Bone marrow (tissue), 2 donors: Measurements from ENCODE around the gene ZNF90.
A peak's percentile ranks its signal among the peaks of the same experiment; 100 is the strongest.
"Not testable (repeated sequence)": the region's sequence is repeated elsewhere in the genome, so short reads cannot be mapped to it uniquely, and the experiment has no call there.

Experiments used
- DNase-seq, 2 donors: peaks; one replicate each; lab custom pipeline; 2025; lab: John Stamatoyannopoulos, UW

Gene ZNF90

GRCh38 chr19:20077791-20078463 lies at the start of gene ZNF90:
Gene ZNF90 (plus strand): TSS chr19:20078000. CDS start chr19:20078133, 133 bp downstream.
- DNase-seq: peak in 1 of 2 donors; percentile 26

GRCh38 chr19:20028611-20029010 lies 49.2 kb upstream of the ZNF90 start:
- DNase-seq: no peak

- no peak for DNase-seq
These were observed 41.9 kb upstream of the ZNF90 start for GRCh38 chr19:20035935-20036334.

GRCh38 chr19:20038358-20039202 lies 39.2 kb upstream of the ZNF90 start:
- DNase-seq: no peak

GRCh38 chr19:20039203-20039723 lies 38.5 kb upstream of the ZNF90 start, which contains the start of gene ZNF682:
Gene ZNF682 (minus strand): TSS chr19:20039505. CDS start chr19:20039345, 160 bp downstream.
- DNase-seq: peak; percentile 57 to 71

GRCh38 chr19:20044663-20045062 lies 33.1 kb upstream of the ZNF90 start:
- no peak for DNase-seq

GRCh38 chr19:20045742-20046141 lies 32.1 kb upstream of the ZNF90 start:
- DNase-seq: not testable (repeated sequence)

GRCh38 chr19:20051841-20052768 lies 25.7 kb upstream of the ZNF90 start:
- DNase-seq: peak in 1 of 2 donors; percentile 26

GRCh38 chr19:20058738-20059137 lies 19.1 kb upstream of the ZNF90 start:
- DNase-seq: not testable (repeated sequence)

- no peak for DNase-seq
These were observed 17.5 kb upstream of the ZNF90 start for GRCh38 chr19:20060282-20060681.

- no peak for DNase-seq
These were observed 10.9 kb upstream of the ZNF90 start for GRCh38 chr19:20066861-20067260.

GRCh38 chr19:20067943-20068342 lies 9.9 kb upstream of the ZNF90 start:
- DNase-seq: no peak

GRCh38 chr19:20068559-20068958 lies 9.2 kb upstream of the ZNF90 start:
- DNase-seq: not testable (repeated sequence)

- DNase-seq: no peak
These were observed 7.1 kb upstream of the ZNF90 start for GRCh38 chr19:20070691-20071090.

- no peak for DNase-seq
These were observed 4.9 kb upstream of the ZNF90 start for GRCh38 chr19:20072936-20073335.

GRCh38 chr19:20078581-20079031 lies 806 bp downstream of the ZNF90 start:
- DNase-seq: no peak

GRCh38 chr19:20079476-20079875 lies 1.7 kb downstream of the ZNF90 start:
- no peak for DNase-seq

GRCh38 chr19:20080656-20081055 lies 2.9 kb downstream of the ZNF90 start:
- DNase-seq: no peak

- DNase-seq: not testable (repeated sequence)
These were observed 4.5 kb downstream of the ZNF90 start for GRCh38 chr19:20082232-20082833.

- DNase-seq: not testable (repeated sequence)
These were observed 5.1 kb downstream of the ZNF90 start for GRCh38 chr19:20082876-20083275.

- DNase-seq: no peak
These were observed 24.3 kb downstream of the ZNF90 start for GRCh38 chr19:20102097-20102496.
